HepG2 (cell line): Measurements from ENCODE around the gene GGT7. TPM values are rescaled to one million over a fixed set of nuclear protein-coding genes. Genes with fewer than 3 reads are reported as not detected.

Experiments
- ARNTL ChIP-seq: sonication (generic); formaldehyde crosslinking; IDR thresholded peaks from 2 replicates; pipeline ENCODE4 v1.4.0; 2020; ENCODE audit warnings: mild to moderate bottlenecking, missing genetic modification reagents
- GPBP1L1 ChIP-seq: sonication (generic); formaldehyde crosslinking; IDR thresholded peaks from 2 replicates; pipeline ENCODE4 v1.5.0; 2020; ENCODE audit warnings: mild to moderate bottlenecking, missing genetic modification reagents
- KAT7 ChIP-seq: IDR thresholded peaks from 2 replicates; pipeline ENCODE4 v1.6.1; 2018; ENCODE audit warnings: borderline replicate concordance, missing compliant biosample characterization
- KDM2A ChIP-seq: sonication (generic); formaldehyde crosslinking; IDR thresholded peaks from 2 replicates; pipeline ENCODE4 v1.4.0; 2020; ENCODE audit warnings: low read depth, missing genetic modification reagents, borderline replicate concordance
- KDM5A ChIP-seq: fragments of 200-600 bp; sonication (generic); IDR thresholded peaks from 2 replicates; pipeline ENCODE4 v1.7.0; 2018; ENCODE audit warnings: antibody characterized with exemption, mild to moderate bottlenecking, low read length, borderline replicate concordance
- SIX4 ChIP-seq: sonication (generic); formaldehyde crosslinking; IDR thresholded peaks from 2 replicates; pipeline ENCODE4 v1.4.0; 2020; ENCODE audit warnings: missing genetic modification reagents
- SUZ12 ChIP-seq: fragments of 150-350 bp; IDR thresholded peaks from 2 replicates; pipeline ENCODE4 v1.6.1; 2014; ENCODE audit warnings: low read depth, low read length
- TMF1 ChIP-seq: sonication (generic); formaldehyde crosslinking; IDR thresholded peaks from 2 replicates; pipeline ENCODE4 v1.8.1; 2022; ENCODE audit warnings: low read depth, missing genetic modification reagents
- ZBED4 ChIP-seq: sonication (generic); formaldehyde crosslinking; IDR thresholded peaks from 2 replicates; pipeline ENCODE4 v1.4.0; 2020; ENCODE audit warnings: missing genetic modification reagents, borderline replicate concordance
- ZFP91 ChIP-seq: sonication (generic); formaldehyde crosslinking; IDR thresholded peaks from 2 replicates; pipeline ENCODE4 v1.9.0; 2022; ENCODE audit warnings: missing genetic modification reagents, mild to moderate bottlenecking, borderline replicate concordance
- ZHX1 ChIP-seq: sonication (generic); formaldehyde crosslinking; IDR thresholded peaks from 2 replicates; pipeline ENCODE4 v1.8.1; 2022; ENCODE audit warnings: low read depth, mild to moderate bottlenecking, missing genetic modification reagents
- ZNF142 ChIP-seq: sonication (generic); formaldehyde crosslinking; IDR thresholded peaks from 2 replicates; pipeline ENCODE4 v1.4.0; 2020; ENCODE audit warnings: missing genetic modification reagents
- ZNF235 ChIP-seq: sonication (generic); formaldehyde crosslinking; IDR thresholded peaks from 2 replicates; pipeline ENCODE4 v1.8.1; 2023; ENCODE audit warnings: mild to moderate bottlenecking, missing genetic modification reagents, borderline replicate concordance
- ZNF556 ChIP-seq: sonication (generic); formaldehyde crosslinking; IDR thresholded peaks from 2 replicates; pipeline ENCODE4 v1.4.0; 2020; ENCODE audit warnings: mild to moderate bottlenecking, missing genetic modification reagents, borderline replicate concordance
- polyA plus RNA-seq, 8 experiments: library from polyadenylated mRNA; depleted of rRNA in 3 of 8; stranded (reverse) in 7 of 8; unstranded in 1 of 8; fragments of >200 nt; fragmentation: Illumina TruSeq in 4 of 8; extraction: Trizol in 4 of 8; gene quantifications; 2 replicates each; pipeline versions ENCODE4 v1.2.1 to v1.2.3, GENCODE V29; 2011 to 2016; ENCODE audit warnings: low read depth in 4 of 8, missing spikeins in 1 of 8, mixed read lengths in 1 of 8; ENCODE audit not compliant: insufficient read depth in 1 of 8
- total RNA-seq, 5 experiments: library from RNA; depleted of rRNA; stranded (reverse); fragments of >200 nt; fragmentation: Illumina TruSeq; extraction: Trizol; gene quantifications; 2 replicates each; pipeline ENCODE4 v1.2.3, GENCODE V29; 2016; ENCODE audit warnings: low read depth in 1 of 5

The GGT7 gene
- total and polyA plus RNA-seq, 2 of the 13 experiments (the other 11 are each of a cell fraction or from before 2014, with no cell fraction given), result 6.6 to 23.0 TPM

GRCh38 chr20:34824452-34824805 lies 48.2 kb downstream of the GGT7 start (continued):
- TF ChIP-seq ZBED4 (no peak), GPBP1L1 (no peak), TMF1 (CRISPR knock-in tag) (no peak; the same call in 1 of the 2 replicates), SIX4 (CRISPR knock-in tag) (no peak), ZNF556 (CRISPR knock-in tag) (peak; percentile 16; the same call in 1 of the 2 replicates), ZNF235 (0 out of 2 replicates have a peak, but pooled peaks have one; percentile 18), SUZ12 (no peak), ZNF142 (CRISPR knock-in tag) (no peak), KAT7 (CRISPR knock-in tag) (no peak), ZHX1 (CRISPR knock-in tag) (no peak), KDM2A (CRISPR knock-in tag) (no peak), ZFP91 (CRISPR knock-in tag) (peak; percentile 99), ARNTL (CRISPR knock-in tag) (no peak), KDM5A (peak; percentile 53; the same call in 1 of the 2 replicates)
